ENCODE measurements around the gene TMEM87B. TPM values are rescaled to one million over a fixed set of nuclear protein-coding genes. Genes with fewer than 3 reads are reported as not detected.

TMEM87B gene
- total RNA-seq, 1 experiment from 2014 or later = 37.0 TPM

GRCh38 chr2:112018846-112019245, 36.2 kb upstream of the TMEM87B start:
- no peak for DNase-seq
- no peak overlapping the region for H3K27ac Mint-ChIP-seq (ENCODE audit: unreplicated experiment)
- H3K9me3 Mint-ChIP-seq (ENCODE audit: low read depth, unreplicated experiment) = no peaks in the 10 kb centered on the region
- no TSS peak for BruUV-seq (replicated peaks)
- CTCF ChIA-PET = interaction anchor here (0.7 to 0.8 kb wide), 2 partner anchors 11 to 131 kb away, joined by 3 to 4 read pairs; no protein-coding TSS in a partner anchor
- intact Hi-C loops (cut with micrococcal nuclease; ENCODE audit: unreplicated experiment) = no loop called here
- TF ChIP-seq CTCF (IDR thresholded peaks at IDR 0.05; ENCODE audit: unreplicated experiment) = no peak
- H3K36me3 Mint-ChIP-seq (ENCODE audit: insufficient read depth, unreplicated experiment) = no peaks in the 10 kb centered on the region
- peaks cover 28% of the 10 kb centered on the region for H3K4me1 Mint-ChIP-seq (ENCODE audit: low read depth, unreplicated experiment)
- H3K4me3 Mint-ChIP-seq (ENCODE audit: low read depth, unreplicated experiment) = no peak overlapping the region
- H3K27me3 Mint-ChIP-seq (ENCODE audit: unreplicated experiment) = no peaks in the 10 kb centered on the region

GRCh38 chr2:112019569-112019982, 35.5 kb upstream of the TMEM87B start:
- no peak for TF ChIP-seq CTCF (IDR thresholded peaks at IDR 0.05; ENCODE audit: unreplicated experiment)
- H3K9me3 Mint-ChIP-seq (ENCODE audit: low read depth, unreplicated experiment) = no peaks in the 10 kb centered on the region
- H3K27ac Mint-ChIP-seq (ENCODE audit: unreplicated experiment) = no peak overlapping the region
- H3K36me3 Mint-ChIP-seq (ENCODE audit: insufficient read depth, unreplicated experiment) = no peaks in the 10 kb centered on the region
- no peaks in the 10 kb centered on the region for H3K27me3 Mint-ChIP-seq (ENCODE audit: unreplicated experiment)
- CTCF ChIA-PET = interaction anchor here (0.7 to 0.8 kb wide), 2 partner anchors 10 to 132 kb away, joined by 3 to 4 read pairs; no protein-coding TSS in a partner anchor
- intact Hi-C loops (cut with micrococcal nuclease; ENCODE audit: unreplicated experiment) = no loop called here
- DNase-seq = no peak
- BruUV-seq (replicated peaks) = no TSS peak
- H3K4me3 Mint-ChIP-seq (ENCODE audit: low read depth, unreplicated experiment) = no peak overlapping the region
- H3K4me1 Mint-ChIP-seq (ENCODE audit: low read depth, unreplicated experiment) = peaks cover 28% of the 10 kb centered on the region

GRCh38 chr2:112020561-112020960, 34.5 kb upstream of the TMEM87B start:
- no peak overlapping the region for H3K4me3 Mint-ChIP-seq (ENCODE audit: low read depth, unreplicated experiment)
- H3K36me3 Mint-ChIP-seq (ENCODE audit: insufficient read depth, unreplicated experiment) = no peaks in the 10 kb centered on the region
- H3K27me3 Mint-ChIP-seq (ENCODE audit: unreplicated experiment) = no peaks in the 10 kb centered on the region
- H3K27ac Mint-ChIP-seq (ENCODE audit: unreplicated experiment) = no peak overlapping the region
- TF ChIP-seq CTCF (IDR thresholded peaks at IDR 0.05; ENCODE audit: unreplicated experiment) = peak; percentile 20
- CTCF ChIA-PET = interaction anchor here (0.7 to 1.0 kb wide), 2 partner anchors 74 to 133 kb away, joined by 3 read pairs; no protein-coding TSS in a partner anchor
- no peak for DNase-seq
- BruUV-seq (replicated peaks) = no TSS peak
- peaks cover 28% of the 10 kb centered on the region for H3K4me1 Mint-ChIP-seq (ENCODE audit: low read depth, unreplicated experiment)
- H3K9me3 Mint-ChIP-seq (ENCODE audit: low read depth, unreplicated experiment) = no peaks in the 10 kb centered on the region
- intact Hi-C loops (cut with micrococcal nuclease; ENCODE audit: unreplicated experiment) = no loop called here

- Mint-ChIP-seq H3K36me3 (ENCODE audit: insufficient read depth, unreplicated experiment) (no peaks in the 10 kb centered on the region), H3K4me3 (ENCODE audit: low read depth, unreplicated experiment) (no peak overlapping the region), H3K27me3 (ENCODE audit: unreplicated experiment) (no peaks in the 10 kb centered on the region), H3K9me3 (ENCODE audit: low read depth, unreplicated experiment) (no peaks in the 10 kb centered on the region), H3K4me1 (ENCODE audit: low read depth, unreplicated experiment) (peaks cover 28% of the 10 kb centered on the region), H3K27ac (ENCODE audit: unreplicated experiment) (no peak overlapping the region)
- DNase-seq = no peak
- no peak for TF ChIP-seq CTCF (IDR thresholded peaks at IDR 0.05; ENCODE audit: unreplicated experiment)
- CTCF ChIA-PET = interaction anchor here (0.6 to 1.0 kb wide), 2 partner anchors 123 to 134 kb away, joined by 3 read pairs; partner anchors contain the start of gene MERTK
- intact Hi-C loops (cut with micrococcal nuclease; ENCODE audit: unreplicated experiment) = no loop called here
- no TSS peak for BruUV-seq (replicated peaks)
Observed at GRCh38 chr2:112021290-112021689, 33.8 kb upstream of the TMEM87B start.
